HG02763 (cell line): ENCODE results near the gene PLCB4.

ENCODE experiments used
- ATAC-seq: cut with Tn5 transposase; IDR thresholded peaks from one replicate; pipeline ENCODE4 v1.9.1; 2021; ENCODE audit warnings: mild to moderate bottlenecking, moderate library complexity; ENCODE audit not compliant: unreplicated experiment

PLCB4 gene

GRCh38 chr20:9100691-9101090, 31.8 kb downstream of the PLCB4 start:
- no peak for ATAC-seq

- ATAC-seq: no peak
Measured at GRCh38 chr20:9102456-9102855, 33.6 kb downstream of the PLCB4 start.

GRCh38 chr20:9103955-9104354, 35.1 kb downstream of the PLCB4 start:
- ATAC-seq: no peak

GRCh38 chr20:9108260-9108659, 39.4 kb downstream of the PLCB4 start:
- ATAC-seq: no peak

GRCh38 chr20:9109566-9109965, 40.7 kb downstream of the PLCB4 start:
- ATAC-seq: no peak

GRCh38 chr20:9110365-9110764, 41.5 kb downstream of the PLCB4 start:
- ATAC-seq: no peak

GRCh38 chr20:9110916-9111432, 42.1 kb downstream of the PLCB4 start:
- ATAC-seq: no peak

- no peak for ATAC-seq
Measured at GRCh38 chr20:9112541-9113515, 43.9 kb downstream of the PLCB4 start.

- ATAC-seq: no peak
Measured at GRCh38 chr20:9114709-9115108, 45.8 kb downstream of the PLCB4 start.

GRCh38 chr20:9117548-9117947, 48.7 kb downstream of the PLCB4 start:
- no peak for ATAC-seq

GRCh38 chr20:9119776-9120175, 50.9 kb downstream of the PLCB4 start:
- ATAC-seq: no peak

GRCh38 chr20:9121211-9121610, 52.3 kb downstream of the PLCB4 start:
- no peak for ATAC-seq

- ATAC-seq: no peak
Measured at GRCh38 chr20:9122571-9122970, 53.7 kb downstream of the PLCB4 start.

GRCh38 chr20:9126527-9126926, 57.6 kb downstream of the PLCB4 start:
- ATAC-seq: no peak

GRCh38 chr20:9128568-9128967, 59.7 kb downstream of the PLCB4 start:
- no peak for ATAC-seq

GRCh38 chr20:9129756-9130155, 60.9 kb downstream of the PLCB4 start:
- no peak for ATAC-seq

GRCh38 chr20:9130521-9130920, 61.6 kb downstream of the PLCB4 start:
- ATAC-seq: no peak

- ATAC-seq: no peak
Measured at GRCh38 chr20:9131841-9132240, 63.0 kb downstream of the PLCB4 start.

GRCh38 chr20:9134346-9134745, 65.5 kb downstream of the PLCB4 start:
- no peak for ATAC-seq

- no peak for ATAC-seq
Measured at GRCh38 chr20:9136114-9136513, 67.2 kb downstream of the PLCB4 start.

- ATAC-seq: no peak
Measured at GRCh38 chr20:9137001-9137400, 68.1 kb downstream of the PLCB4 start.

GRCh38 chr20:9139106-9139833, 70.4 kb downstream of the PLCB4 start:
- ATAC-seq: no peak
